GM18505 (cell line): ENCODE measurements around the gene GNA12.

ENCODE experiments used
- ATAC-seq: cut with Tn5 transposase; IDR thresholded peaks from one replicate; pipeline ENCODE4 v1.9.1; 2021; ENCODE audit not compliant: unreplicated experiment
- POLR2A ChIP-seq: IDR thresholded peaks from 4 replicates; pipeline ENCODE4 v1.6.1; 2011; ENCODE audit warnings: borderline replicate concordance; ENCODE audit not compliant: insufficient read depth, insufficient read length; ENCODE audit errors: extremely low read depth

Gene GNA12

GRCh38 chr7:2792856-2793487 is 51.1 kb downstream of the GNA12 start:
- ATAC-seq = no peak
- TF ChIP-seq POLR2A = no peak

GRCh38 chr7:2792235-2792634 is 51.9 kb downstream of the GNA12 start:
- no peak for ATAC-seq

GRCh38 chr7:2791390-2791789 is 52.7 kb downstream of the GNA12 start:
- TF ChIP-seq POLR2A = no peak
- ATAC-seq = no peak

More at GRCh38 chr7:2792235-2792634, 51.9 kb downstream of the GNA12 start:
- TF ChIP-seq POLR2A = no peak

DNA sequence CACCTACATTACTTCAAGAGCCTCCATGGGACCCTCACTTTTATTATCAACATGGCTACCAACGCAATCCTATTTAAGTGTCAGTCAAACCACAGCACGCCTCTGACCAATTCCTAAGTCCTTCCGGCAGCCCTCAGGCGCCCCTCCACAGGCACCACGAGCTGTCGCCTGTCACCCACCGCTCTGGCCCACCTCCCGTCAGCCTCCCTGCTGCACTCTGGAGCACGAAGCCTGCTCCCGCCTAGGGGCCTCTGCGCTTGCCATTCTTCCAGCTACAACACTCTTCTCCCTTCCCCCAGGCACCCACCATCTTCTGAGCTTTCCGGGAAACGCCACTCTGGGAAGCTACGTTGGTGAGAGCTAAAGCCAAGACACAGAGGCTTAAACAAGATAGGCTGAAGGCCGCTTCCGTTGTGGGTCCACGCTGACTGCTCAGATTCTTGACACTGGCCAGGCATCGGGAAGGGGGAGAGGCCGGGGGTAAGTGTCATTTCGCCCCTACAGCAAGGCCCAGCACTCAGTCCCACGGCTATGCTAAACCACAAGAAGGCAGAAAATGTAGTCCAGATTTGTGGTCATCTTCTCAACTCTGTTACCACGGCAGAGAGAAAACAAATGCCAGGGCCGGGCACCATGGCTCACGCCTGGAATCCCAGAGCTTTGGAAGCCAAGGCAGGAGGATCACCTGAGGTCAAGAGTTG is 56.7 kb downstream of the GNA12 start:
- no peak for TF ChIP-seq POLR2A
- ATAC-seq = no peak

DNA sequence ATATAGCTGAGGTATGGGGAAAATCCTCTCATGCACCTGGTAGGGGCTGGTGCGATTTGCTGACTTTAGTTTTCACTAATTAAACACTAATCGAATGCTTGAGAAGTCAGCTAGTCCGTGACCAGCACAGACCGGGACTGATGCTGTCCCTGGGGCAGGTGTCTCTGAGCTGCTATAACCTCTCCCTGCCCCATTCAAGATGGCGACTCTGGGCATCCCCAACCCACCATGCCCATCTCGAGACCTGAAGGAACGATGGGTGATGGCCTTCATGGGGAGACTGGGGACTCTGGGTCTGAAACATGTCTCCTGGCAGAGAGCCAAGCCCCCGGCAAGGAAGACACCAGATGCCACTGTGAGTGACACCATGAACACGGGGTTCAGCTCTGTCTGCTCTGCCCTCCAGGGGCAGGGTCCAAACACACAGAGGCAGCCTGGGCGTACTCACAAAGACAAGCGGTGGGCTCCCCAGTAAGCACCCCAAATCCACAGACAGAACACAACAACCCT is 57.4 kb downstream of the GNA12 start:
- ATAC-seq = no peak

GRCh38 chr7:2785071-2785500 is 59.0 kb downstream of the GNA12 start:
- no peak for TF ChIP-seq POLR2A
- ATAC-seq = no peak

More for the DNA sequence above, 57.4 kb downstream of the GNA12 start:
- no peak for TF ChIP-seq POLR2A

DNA sequence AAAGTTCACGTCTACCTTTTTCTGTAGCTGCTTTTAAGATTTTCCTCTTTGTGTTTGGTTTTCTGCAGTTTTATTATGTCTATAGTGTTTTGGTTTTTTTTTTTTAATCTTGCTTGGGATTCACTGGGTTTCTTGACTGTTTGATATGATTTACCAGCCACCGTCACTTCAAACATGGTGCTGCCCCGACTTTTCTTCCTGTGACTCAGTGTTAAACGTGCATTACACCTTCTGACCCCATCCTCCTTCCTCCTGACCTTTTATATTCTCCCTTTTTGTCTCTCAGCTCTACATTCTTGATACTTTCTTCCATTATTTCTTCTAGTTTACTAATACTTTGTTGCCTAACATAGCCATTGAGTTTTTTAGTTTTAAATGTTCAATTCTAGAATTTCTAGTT is 61.5 kb downstream of the GNA12 start:
- no peak for ATAC-seq
- no peak for TF ChIP-seq POLR2A

DNA sequence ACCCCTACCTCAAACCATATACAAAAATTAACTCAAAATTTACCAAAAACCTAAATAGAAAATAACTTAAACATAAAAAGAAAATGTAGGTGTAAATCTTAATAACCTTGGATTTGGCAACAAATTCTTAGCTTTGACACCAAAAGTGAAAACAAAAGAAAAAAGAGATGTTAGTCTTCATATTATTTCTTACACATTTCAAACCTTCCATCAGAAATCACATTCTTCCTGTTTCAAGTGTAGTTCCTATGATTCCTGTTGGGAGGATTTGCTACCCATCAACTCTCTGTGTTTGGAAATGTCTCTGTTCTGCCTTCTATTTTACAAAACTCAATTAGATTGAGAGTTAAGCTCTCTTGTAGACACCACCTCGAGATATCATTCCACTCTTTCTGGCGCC is 62.0 kb downstream of the GNA12 start:
- no peak for TF ChIP-seq POLR2A

GRCh38 chr7:2781636-2782035 is 62.5 kb downstream of the GNA12 start:
- TF ChIP-seq POLR2A = no peak
- ATAC-seq = no peak

More for the DNA sequence above, 62.0 kb downstream of the GNA12 start:
- ATAC-seq = no peak

GRCh38 chr7:2779051-2779450 is 65.1 kb downstream of the GNA12 start:
- TF ChIP-seq POLR2A = no peak
- no peak for ATAC-seq

GRCh38 chr7:2777898-2778535 is 66.1 kb downstream of the GNA12 start:
- no peak for ATAC-seq

GRCh38 chr7:2776401-2776800 is 67.7 kb downstream of the GNA12 start:
- no peak for TF ChIP-seq POLR2A
- ATAC-seq = no peak

More at GRCh38 chr7:2777898-2778535, 66.1 kb downstream of the GNA12 start:
- no peak for TF ChIP-seq POLR2A

GRCh38 chr7:2775785-2776184 is 68.3 kb downstream of the GNA12 start:
- TF ChIP-seq POLR2A = no peak
- ATAC-seq = no peak
